Measurements from ENCODE around the gene BMPER.

DNA sequence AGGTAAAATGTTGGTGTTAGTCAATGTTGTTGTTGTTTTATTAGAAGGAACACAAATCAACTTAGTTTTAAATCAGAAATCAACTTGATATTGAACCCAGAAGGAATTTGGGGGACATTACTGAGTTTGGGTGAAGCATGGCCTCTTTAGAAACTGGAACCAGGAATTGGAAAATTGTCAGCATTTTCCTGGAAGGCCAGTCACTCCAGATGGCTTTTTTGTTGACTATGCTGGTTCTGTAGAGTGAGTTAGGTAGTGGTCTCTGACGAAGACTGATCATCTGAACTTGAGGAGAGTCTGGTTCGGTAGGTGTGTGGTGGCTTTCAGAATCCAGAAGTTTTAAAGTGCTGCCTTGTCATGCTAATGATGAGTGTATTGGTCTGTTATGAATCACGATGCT lies 111.5 kb downstream of the BMPER start:
- TF ChIP-seq, protein P1, sequence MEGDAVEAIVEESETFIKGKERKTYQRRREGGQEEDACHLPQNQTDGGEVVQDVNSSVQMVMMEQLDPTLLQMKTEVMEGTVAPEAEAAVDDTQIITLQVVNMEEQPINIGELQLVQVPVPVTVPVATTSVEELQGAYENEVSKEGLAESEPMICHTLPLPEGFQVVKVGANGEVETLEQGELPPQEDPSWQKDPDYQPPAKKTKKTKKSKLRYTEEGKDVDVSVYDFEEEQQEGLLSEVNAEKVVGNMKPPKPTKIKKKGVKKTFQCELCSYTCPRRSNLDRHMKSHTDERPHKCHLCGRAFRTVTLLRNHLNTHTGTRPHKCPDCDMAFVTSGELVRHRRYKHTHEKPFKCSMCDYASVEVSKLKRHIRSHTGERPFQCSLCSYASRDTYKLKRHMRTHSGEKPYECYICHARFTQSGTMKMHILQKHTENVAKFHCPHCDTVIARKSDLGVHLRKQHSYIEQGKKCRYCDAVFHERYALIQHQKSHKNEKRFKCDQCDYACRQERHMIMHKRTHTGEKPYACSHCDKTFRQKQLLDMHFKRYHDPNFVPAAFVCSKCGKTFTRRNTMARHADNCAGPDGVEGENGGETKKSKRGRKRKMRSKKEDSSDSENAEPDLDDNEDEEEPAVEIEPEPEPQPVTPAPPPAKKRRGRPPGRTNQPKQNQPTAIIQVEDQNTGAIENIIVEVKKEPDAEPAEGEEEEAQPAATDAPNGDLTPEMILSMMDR (IDR thresholded peaks at IDR 0.05; ENCODE audit: poor library complexity), result no peak
- TF ChIP-seq EZH2 (IDR thresholded peaks at IDR 0.05; ENCODE audit: borderline replicate concordance), result no peak
- no peak for TF ChIP-seq EZH2phosphoT487 (IDR thresholded peaks at IDR 0.05; ENCODE audit: low read depth, severe bottlenecking, unreplicated experiment)
